Hepatocyte (in vitro differentiated cells): ENCODE results near the gene MAP3K20.

Source experiments
- EZH2 ChIP-seq: fragments of 200-600 bp; sonication (generic); IDR thresholded peaks from 2 replicates; pipeline ENCODE4 v1.6.1; 2016; ENCODE audit warnings: antibody characterized with exemption, mild to moderate bottlenecking, borderline replicate concordance
- EZH2phosphoT487 ChIP-seq: fragments of 200-600 bp; sonication (generic); IDR thresholded peaks from one replicate; pipeline ENCODE4 v1.6.1; 2018; ENCODE audit warnings: antibody characterized with exemption, mild to moderate bottlenecking, low read depth, moderate library complexity; ENCODE audit not compliant: unreplicated experiment, severe bottlenecking
- TF ChIP-seq, protein P1 (sequence below): fragments of 200-600 bp; sonication (generic); IDR thresholded peaks from 2 replicates; pipeline ENCODE4 v1.5.1; 2016; ENCODE audit warnings: antibody characterized with exemption, mild to moderate bottlenecking; ENCODE audit not compliant: poor library complexity

DNA sequence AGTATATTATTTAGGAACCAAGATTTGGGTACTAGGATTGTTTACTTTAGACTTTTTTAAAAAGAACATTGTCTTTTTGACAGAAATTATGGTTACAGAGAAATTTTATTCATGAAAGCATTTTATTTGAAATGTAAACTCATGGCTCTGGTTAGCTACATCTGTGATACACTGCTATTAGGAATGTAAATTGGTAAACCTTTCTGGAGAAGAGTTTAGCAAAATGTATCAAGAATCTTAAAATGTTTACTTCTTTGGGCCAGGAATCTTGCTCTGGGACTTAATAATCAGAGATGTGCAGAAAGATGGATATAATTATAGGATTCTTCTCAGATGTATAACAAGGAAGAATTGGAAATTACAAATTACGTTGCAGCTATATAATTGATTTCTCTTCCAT, 19.7 kb downstream of the MAP3K20 start:
- TF ChIP-seq, protein P1, sequence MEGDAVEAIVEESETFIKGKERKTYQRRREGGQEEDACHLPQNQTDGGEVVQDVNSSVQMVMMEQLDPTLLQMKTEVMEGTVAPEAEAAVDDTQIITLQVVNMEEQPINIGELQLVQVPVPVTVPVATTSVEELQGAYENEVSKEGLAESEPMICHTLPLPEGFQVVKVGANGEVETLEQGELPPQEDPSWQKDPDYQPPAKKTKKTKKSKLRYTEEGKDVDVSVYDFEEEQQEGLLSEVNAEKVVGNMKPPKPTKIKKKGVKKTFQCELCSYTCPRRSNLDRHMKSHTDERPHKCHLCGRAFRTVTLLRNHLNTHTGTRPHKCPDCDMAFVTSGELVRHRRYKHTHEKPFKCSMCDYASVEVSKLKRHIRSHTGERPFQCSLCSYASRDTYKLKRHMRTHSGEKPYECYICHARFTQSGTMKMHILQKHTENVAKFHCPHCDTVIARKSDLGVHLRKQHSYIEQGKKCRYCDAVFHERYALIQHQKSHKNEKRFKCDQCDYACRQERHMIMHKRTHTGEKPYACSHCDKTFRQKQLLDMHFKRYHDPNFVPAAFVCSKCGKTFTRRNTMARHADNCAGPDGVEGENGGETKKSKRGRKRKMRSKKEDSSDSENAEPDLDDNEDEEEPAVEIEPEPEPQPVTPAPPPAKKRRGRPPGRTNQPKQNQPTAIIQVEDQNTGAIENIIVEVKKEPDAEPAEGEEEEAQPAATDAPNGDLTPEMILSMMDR: no peak
- TF ChIP-seq EZH2: no peak
- TF ChIP-seq EZH2phosphoT487: no peak
